Parathyroid adenoma (tissue), 2 donors: ENCODE measurements around the gene IRF6.

Experiments used
- H2AFZ ChIP-seq: fragments of 300-600 bp; sonication (generic); one replicate; pipeline ENCODE4 v1.7.0; 2017; ENCODE audit warnings: antibody characterized with exemption, mild to moderate bottlenecking
- H3K27ac ChIP-seq: fragments of 300-600 bp; sonication (generic); one replicate; pipeline ENCODE4 v1.7.0; 2017
- H3K27me3 ChIP-seq: fragments of 300-600 bp; sonication (generic); one replicate; pipeline ENCODE4 v1.7.0; 2017; ENCODE audit warnings: low read length; ENCODE audit not compliant: control insufficient read depth, insufficient read depth
- H3K36me3 ChIP-seq: fragments of 300-600 bp; sonication (generic); one replicate; pipeline ENCODE4 v1.7.0; 2017; ENCODE audit warnings: low read length; ENCODE audit not compliant: control insufficient read depth, insufficient read depth
- H3K4me1 ChIP-seq: fragments of 300-600 bp; sonication (generic); one replicate; pipeline ENCODE4 v1.7.0; 2017; ENCODE audit warnings: control low read depth
- H3K4me2 ChIP-seq: fragments of 300-600 bp; sonication (generic); one replicate; pipeline ENCODE4 v1.7.0; 2017; ENCODE audit warnings: low read length
- H3K4me3 ChIP-seq: fragments of 300-600 bp; sonication (generic); one replicate; pipeline ENCODE4 v1.7.0; 2017; ENCODE audit warnings: low read depth, low read length
- H3K79me2 ChIP-seq: fragments of 300-600 bp; sonication (generic); one replicate; pipeline ENCODE4 v1.7.0; 2017; ENCODE audit warnings: control low read depth
- H3K9ac ChIP-seq: fragments of 300-600 bp; sonication (generic); one replicate; pipeline ENCODE4 v1.7.0; 2017; ENCODE audit warnings: mild to moderate bottlenecking
- H3K9me3 ChIP-seq: fragments of 300-600 bp; sonication (generic); one replicate; pipeline ENCODE4 v1.7.0; 2017; ENCODE audit warnings: low read length; ENCODE audit not compliant: control insufficient read depth
- TF ChIP-seq, protein P1 (sequence below): fragments of 300-600 bp; sonication (generic); IDR thresholded peaks from one replicate; pipeline ENCODE4 v1.7.0; 2017; ENCODE audit warnings: antibody characterized with exemption, mild to moderate bottlenecking
- donor health status: primary hyperparathyroidism.

The IRF6 gene

DNA sequence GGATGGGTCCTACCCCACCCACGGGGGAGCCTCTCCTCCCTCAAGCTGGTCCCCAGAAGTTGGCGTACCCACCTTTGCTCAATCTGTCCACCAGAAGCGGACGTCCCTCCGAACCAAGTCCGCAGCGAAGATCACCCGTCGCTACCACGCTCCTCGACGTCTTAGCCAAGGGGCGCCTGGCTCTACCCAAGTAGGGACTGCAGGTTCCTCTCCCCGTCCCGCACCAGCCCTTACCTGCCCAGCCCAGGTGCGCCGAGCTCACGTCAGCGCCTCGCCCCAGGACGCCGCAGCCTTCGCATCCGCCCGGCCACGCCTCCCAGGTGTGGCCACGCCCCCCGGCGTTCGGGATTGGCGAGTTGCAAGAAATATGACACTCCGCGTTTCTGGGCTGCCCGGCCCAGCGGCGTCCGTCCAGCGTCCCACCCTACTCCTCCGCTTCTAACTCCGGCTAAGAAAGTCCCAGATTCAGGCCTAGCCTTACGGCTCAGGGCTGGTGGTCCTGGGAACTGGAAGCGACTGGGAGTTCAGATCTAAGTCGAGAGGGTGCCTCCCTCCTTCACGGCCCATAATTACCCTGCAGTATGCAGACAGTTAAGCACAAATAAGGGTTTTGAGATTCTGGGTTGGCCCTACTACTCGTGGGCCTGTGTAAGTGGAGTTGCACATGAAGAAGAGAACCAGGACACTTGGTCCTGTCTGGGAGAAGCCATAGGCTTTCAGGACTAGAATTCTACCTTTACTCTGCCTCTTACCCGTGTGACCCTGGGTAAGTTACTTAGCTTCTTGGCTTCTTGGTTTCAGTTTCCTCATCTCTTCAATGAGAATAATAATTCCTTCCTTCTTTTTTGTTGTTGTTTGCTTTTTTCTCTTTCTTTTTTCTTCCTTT, at the start of gene IRF6:
TSS of gene IRF6 (minus strand) at position 268 of the 886 bp plus-strand sequence. CDS start 4,729 bp downstream, outside the sequence.
- Histone ChIP-seq H3K4me2 (peak within 1 kb of the TSS; percentile 90), H3K9ac (peak within 1 kb of the TSS; percentile 53), H3K36me3 (no peaks in the 10 kb centered on the region), H3K4me3 (peak within 1 kb of the TSS; percentile 77), H3K4me1 (peaks cover 10% of the 10 kb centered on the region), H3K27me3 (no peaks in the 10 kb centered on the region), H2AFZ (peak within 1 kb of the TSS; percentile 98), H3K79me2 (peaks cover 4% of the 10 kb centered on the region), H3K27ac (peak within 1 kb of the TSS; percentile 72), H3K9me3 (no peaks in the 10 kb centered on the region)
- TF ChIP-seq, protein P1, sequence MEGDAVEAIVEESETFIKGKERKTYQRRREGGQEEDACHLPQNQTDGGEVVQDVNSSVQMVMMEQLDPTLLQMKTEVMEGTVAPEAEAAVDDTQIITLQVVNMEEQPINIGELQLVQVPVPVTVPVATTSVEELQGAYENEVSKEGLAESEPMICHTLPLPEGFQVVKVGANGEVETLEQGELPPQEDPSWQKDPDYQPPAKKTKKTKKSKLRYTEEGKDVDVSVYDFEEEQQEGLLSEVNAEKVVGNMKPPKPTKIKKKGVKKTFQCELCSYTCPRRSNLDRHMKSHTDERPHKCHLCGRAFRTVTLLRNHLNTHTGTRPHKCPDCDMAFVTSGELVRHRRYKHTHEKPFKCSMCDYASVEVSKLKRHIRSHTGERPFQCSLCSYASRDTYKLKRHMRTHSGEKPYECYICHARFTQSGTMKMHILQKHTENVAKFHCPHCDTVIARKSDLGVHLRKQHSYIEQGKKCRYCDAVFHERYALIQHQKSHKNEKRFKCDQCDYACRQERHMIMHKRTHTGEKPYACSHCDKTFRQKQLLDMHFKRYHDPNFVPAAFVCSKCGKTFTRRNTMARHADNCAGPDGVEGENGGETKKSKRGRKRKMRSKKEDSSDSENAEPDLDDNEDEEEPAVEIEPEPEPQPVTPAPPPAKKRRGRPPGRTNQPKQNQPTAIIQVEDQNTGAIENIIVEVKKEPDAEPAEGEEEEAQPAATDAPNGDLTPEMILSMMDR = no peak

DNA sequence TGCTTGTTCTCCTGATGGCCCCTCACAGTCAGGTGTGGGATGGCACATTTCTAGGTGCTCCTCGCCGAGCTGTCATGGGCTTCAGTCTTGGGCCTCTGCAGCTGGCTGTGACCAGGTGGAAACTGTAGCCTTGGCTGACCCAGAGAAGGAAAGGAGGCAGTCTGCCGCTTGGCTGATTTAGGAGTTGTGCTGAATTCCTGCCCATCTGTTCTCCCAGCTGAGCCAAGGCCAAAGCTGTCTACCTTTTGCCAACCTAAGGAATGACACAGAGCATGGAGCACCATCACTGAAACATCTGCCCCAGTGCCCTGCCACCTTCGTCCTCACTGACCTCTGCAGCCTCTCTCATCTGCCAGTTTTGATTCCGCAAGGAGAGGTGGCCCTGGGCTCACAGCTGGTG, 49.7 kb upstream of the IRF6 start:
- Histone ChIP-seq H2AFZ (no peak overlapping the region), H3K79me2 (no peaks in the 10 kb centered on the region), H3K9me3 (no peaks in the 10 kb centered on the region), H3K4me2 (no peak overlapping the region), H3K4me3 (no peak overlapping the region), H3K9ac (no peak overlapping the region), H3K27ac (no peak overlapping the region), H3K36me3 (no peaks in the 10 kb centered on the region), H3K4me1 (no peaks in the 10 kb centered on the region), H3K27me3 (no peaks in the 10 kb centered on the region)
- TF ChIP-seq, protein P1 = no peak

DNA sequence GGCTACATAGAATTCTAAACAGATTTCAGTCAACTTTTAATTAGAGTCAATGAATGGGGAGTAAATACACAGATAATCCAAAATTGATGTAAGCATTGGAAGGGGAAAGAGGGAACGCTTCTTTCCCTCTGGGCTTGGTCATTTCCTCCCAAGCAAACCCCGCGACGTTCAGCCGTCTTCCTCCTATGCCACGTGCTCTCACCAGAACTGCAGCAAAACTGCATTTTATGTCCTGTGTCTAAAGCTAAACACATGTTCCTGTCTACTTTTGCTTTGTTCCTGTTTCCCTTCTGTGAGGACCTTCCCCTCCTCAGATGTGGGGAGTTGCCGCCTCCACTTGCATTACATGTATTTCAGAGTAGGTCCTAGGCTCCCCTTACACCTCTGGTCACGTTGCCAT, 49.1 kb upstream of the IRF6 start:
- Histone ChIP-seq H3K27me3 (no peaks in the 10 kb centered on the region), H3K9ac (no peak overlapping the region), H3K4me2 (no peak overlapping the region), H3K4me3 (no peak overlapping the region), H3K36me3 (no peaks in the 10 kb centered on the region), H3K27ac (no peak overlapping the region), H3K9me3 (no peaks in the 10 kb centered on the region), H3K79me2 (no peaks in the 10 kb centered on the region), H2AFZ (no peak overlapping the region), H3K4me1 (no peaks in the 10 kb centered on the region)
- TF ChIP-seq, protein P1 = no peak

DNA sequence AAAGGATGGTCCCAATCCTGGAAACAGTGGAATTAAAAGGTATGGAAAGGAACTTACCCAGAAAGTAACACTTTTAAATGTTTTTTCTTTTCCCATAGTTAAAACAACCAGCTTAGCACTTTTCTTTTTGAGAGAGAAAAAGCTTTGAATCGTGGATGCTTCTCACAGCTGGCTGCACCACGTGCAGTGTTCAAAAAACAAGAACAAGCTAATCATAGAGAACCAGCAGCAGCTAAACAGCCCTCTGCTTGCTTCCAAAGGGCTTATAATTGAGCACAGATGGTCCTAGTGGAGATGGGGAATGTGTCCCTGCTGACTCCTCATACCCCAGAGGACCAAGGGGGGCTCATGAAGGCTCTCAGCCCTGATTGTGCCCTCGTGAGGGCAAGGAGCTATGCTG, 48.3 kb upstream of the IRF6 start:
- Histone ChIP-seq H3K9me3 (no peaks in the 10 kb centered on the region), H3K9ac (no peak overlapping the region), H3K4me3 (no peak overlapping the region), H3K27me3 (no peaks in the 10 kb centered on the region), H3K4me1 (no peaks in the 10 kb centered on the region), H2AFZ (no peak overlapping the region), H3K4me2 (no peak overlapping the region), H3K27ac (no peak overlapping the region), H3K36me3 (no peaks in the 10 kb centered on the region), H3K79me2 (no peaks in the 10 kb centered on the region)
- TF ChIP-seq, protein P1 = no peak

DNA sequence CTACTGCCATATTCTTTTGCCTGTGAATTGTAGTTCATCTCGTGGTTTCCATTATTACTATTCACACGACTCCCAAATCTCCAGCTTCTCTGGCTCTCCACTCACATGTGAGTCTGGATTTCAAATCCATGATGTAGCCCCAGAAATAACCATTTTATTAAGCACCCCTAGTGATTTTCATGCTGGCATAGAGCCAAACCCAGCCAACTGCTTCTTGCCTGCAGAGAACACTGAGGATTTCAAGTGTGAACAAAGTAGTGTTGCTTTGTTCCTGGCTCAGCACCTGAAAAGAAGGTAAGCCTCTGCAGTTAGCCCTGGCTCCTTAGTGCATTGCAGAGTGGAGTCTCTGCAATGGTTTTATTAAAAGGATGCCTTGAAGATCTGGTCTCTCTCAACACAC, 47.7 kb upstream of the IRF6 start:
- no peak overlapping the region for H3K27ac ChIP-seq

More for the DNA sequence above, 47.7 kb upstream of the IRF6 start:
- Histone ChIP-seq H3K27me3 (no peaks in the 10 kb centered on the region), H3K9ac (no peak overlapping the region), H3K4me2 (no peak overlapping the region), H3K36me3 (no peaks in the 10 kb centered on the region), H3K4me3 (no peak overlapping the region), H3K9me3 (no peaks in the 10 kb centered on the region), H2AFZ (no peak overlapping the region), H3K4me1 (no peaks in the 10 kb centered on the region), H3K79me2 (no peaks in the 10 kb centered on the region)
- TF ChIP-seq, protein P1 = no peak
